ENCODE results near the gene PRAMEF20. TPM values are rescaled to one million over a fixed set of nuclear protein-coding genes. Genes with fewer than 3 reads are reported as not detected.
"Not testable (repeated sequence)": the region's sequence is repeated elsewhere in the genome, so short reads cannot be mapped to it uniquely, and the experiment has no call there.

The PRAMEF20 gene
- total RNA-seq, result not detected in 3 replicates
- long read RNA-seq, result 0 reads

- H3K9me3 Mint-ChIP-seq (ENCODE audit: low read depth); H3K27ac Mint-ChIP-seq (ENCODE audit: unreplicated experiment); H3K4me3 Mint-ChIP-seq (ENCODE audit: unreplicated experiment); H3K27me3 Mint-ChIP-seq (ENCODE audit: low read depth); H3K36me3 Mint-ChIP-seq (ENCODE audit: low read depth); DNase-seq (ENCODE audit: low spot score); H3K4me1 Mint-ChIP-seq (ENCODE audit: low read depth): not testable (repeated sequence)
Measured at GRCh38 chr1:13410150-13410549, at the start of gene PRAMEF20. Gene PRAMEF20, plus strand, starts transcription at chr1:13410450. Its CDS starts 5,905 bp downstream, at chr1:13416355.

- not testable (repeated sequence) for H3K27me3 Mint-ChIP-seq (ENCODE audit: low read depth); H3K9me3 Mint-ChIP-seq (ENCODE audit: low read depth); DNase-seq (ENCODE audit: low spot score); H3K4me3 Mint-ChIP-seq (ENCODE audit: unreplicated experiment); H3K4me1 Mint-ChIP-seq (ENCODE audit: low read depth); H3K36me3 Mint-ChIP-seq (ENCODE audit: low read depth); H3K27ac Mint-ChIP-seq (ENCODE audit: unreplicated experiment)
Measured at GRCh38 chr1:13362364-13362763, 47.9 kb upstream of the PRAMEF20 start.

GRCh38 chr1:13364928-13365327 lies 45.3 kb upstream of the PRAMEF20 start:
- not testable (repeated sequence) for H3K27me3 Mint-ChIP-seq (ENCODE audit: low read depth); H3K36me3 Mint-ChIP-seq (ENCODE audit: low read depth); H3K4me3 Mint-ChIP-seq (ENCODE audit: unreplicated experiment); H3K9me3 Mint-ChIP-seq (ENCODE audit: low read depth); DNase-seq (ENCODE audit: low spot score); H3K27ac Mint-ChIP-seq (ENCODE audit: unreplicated experiment); H3K4me1 Mint-ChIP-seq (ENCODE audit: low read depth)

- not testable (repeated sequence) for H3K27ac Mint-ChIP-seq (ENCODE audit: unreplicated experiment); DNase-seq (ENCODE audit: low spot score); H3K4me1 Mint-ChIP-seq (ENCODE audit: low read depth); H3K27me3 Mint-ChIP-seq (ENCODE audit: low read depth); H3K36me3 Mint-ChIP-seq (ENCODE audit: low read depth); H3K4me3 Mint-ChIP-seq (ENCODE audit: unreplicated experiment)
- H3K9me3 Mint-ChIP-seq (ENCODE audit: low read depth), result peaks cover 19% of the 10 kb centered on the region
Measured at GRCh38 chr1:13366536-13366935, 43.7 kb upstream of the PRAMEF20 start.

- H3K9me3 Mint-ChIP-seq (ENCODE audit: low read depth), result peaks cover 22% of the 10 kb centered on the region
- H3K27ac Mint-ChIP-seq (ENCODE audit: unreplicated experiment); H3K4me3 Mint-ChIP-seq (ENCODE audit: unreplicated experiment); H3K36me3 Mint-ChIP-seq (ENCODE audit: low read depth); H3K4me1 Mint-ChIP-seq (ENCODE audit: low read depth); DNase-seq (ENCODE audit: low spot score); H3K27me3 Mint-ChIP-seq (ENCODE audit: low read depth): not testable (repeated sequence)
Measured at GRCh38 chr1:13368544-13368943, 41.7 kb upstream of the PRAMEF20 start.

GRCh38 chr1:13378983-13379382 lies 31.3 kb upstream of the PRAMEF20 start:
- peaks cover 13% of the 10 kb centered on the region for H3K9me3 Mint-ChIP-seq (ENCODE audit: low read depth)
- H3K36me3 Mint-ChIP-seq (ENCODE audit: low read depth); H3K27me3 Mint-ChIP-seq (ENCODE audit: low read depth); H3K27ac Mint-ChIP-seq (ENCODE audit: unreplicated experiment); H3K4me3 Mint-ChIP-seq (ENCODE audit: unreplicated experiment); DNase-seq (ENCODE audit: low spot score); H3K4me1 Mint-ChIP-seq (ENCODE audit: low read depth): not testable (repeated sequence)

GRCh38 chr1:13380380-13380779 lies 29.9 kb upstream of the PRAMEF20 start:
- peaks cover 19% of the 10 kb centered on the region for H3K9me3 Mint-ChIP-seq (ENCODE audit: low read depth)
- DNase-seq (ENCODE audit: low spot score); H3K4me1 Mint-ChIP-seq (ENCODE audit: low read depth); H3K27me3 Mint-ChIP-seq (ENCODE audit: low read depth); H3K4me3 Mint-ChIP-seq (ENCODE audit: unreplicated experiment); H3K27ac Mint-ChIP-seq (ENCODE audit: unreplicated experiment); H3K36me3 Mint-ChIP-seq (ENCODE audit: low read depth): not testable (repeated sequence)

- H3K9me3 Mint-ChIP-seq (ENCODE audit: low read depth), result peaks cover 26% of the 10 kb centered on the region
- H3K27me3 Mint-ChIP-seq (ENCODE audit: low read depth); H3K36me3 Mint-ChIP-seq (ENCODE audit: low read depth); DNase-seq (ENCODE audit: low spot score); H3K27ac Mint-ChIP-seq (ENCODE audit: unreplicated experiment); H3K4me1 Mint-ChIP-seq (ENCODE audit: low read depth); H3K4me3 Mint-ChIP-seq (ENCODE audit: unreplicated experiment): not testable (repeated sequence)
Measured at GRCh38 chr1:13389332-13389731, 20.9 kb upstream of the PRAMEF20 start, which contains the start of gene PRAMEF17. Gene PRAMEF17, plus strand, starts transcription at chr1:13389632. Its CDS starts 26 bp downstream, at chr1:13389658.

- not testable (repeated sequence) for H3K27ac Mint-ChIP-seq (ENCODE audit: unreplicated experiment); H3K27me3 Mint-ChIP-seq (ENCODE audit: low read depth); H3K4me3 Mint-ChIP-seq (ENCODE audit: unreplicated experiment); DNase-seq (ENCODE audit: low spot score); H3K4me1 Mint-ChIP-seq (ENCODE audit: low read depth); H3K36me3 Mint-ChIP-seq (ENCODE audit: low read depth)
- peaks cover 22% of the 10 kb centered on the region for H3K9me3 Mint-ChIP-seq (ENCODE audit: low read depth)
Measured at GRCh38 chr1:13393004-13393403, 17.2 kb upstream of the PRAMEF20 start.

- H3K36me3 Mint-ChIP-seq (ENCODE audit: low read depth); H3K4me1 Mint-ChIP-seq (ENCODE audit: low read depth); DNase-seq (ENCODE audit: low spot score); H3K27me3 Mint-ChIP-seq (ENCODE audit: low read depth); H3K4me3 Mint-ChIP-seq (ENCODE audit: unreplicated experiment); H3K27ac Mint-ChIP-seq (ENCODE audit: unreplicated experiment): not testable (repeated sequence)
- H3K9me3 Mint-ChIP-seq (ENCODE audit: low read depth), result peaks cover 18% of the 10 kb centered on the region
Measured at GRCh38 chr1:13394761-13395160, 15.5 kb upstream of the PRAMEF20 start.

- H3K4me1 Mint-ChIP-seq (ENCODE audit: low read depth); H3K27ac Mint-ChIP-seq (ENCODE audit: unreplicated experiment); H3K27me3 Mint-ChIP-seq (ENCODE audit: low read depth); H3K4me3 Mint-ChIP-seq (ENCODE audit: unreplicated experiment); H3K36me3 Mint-ChIP-seq (ENCODE audit: low read depth); DNase-seq (ENCODE audit: low spot score): not testable (repeated sequence)
- peaks cover 20% of the 10 kb centered on the region for H3K9me3 Mint-ChIP-seq (ENCODE audit: low read depth)
Measured at GRCh38 chr1:13395311-13395710, 14.9 kb upstream of the PRAMEF20 start.
